Smooth muscle cell (in vitro differentiated cells): ENCODE results near the gene SYNRG. TPM values are rescaled to one million over a fixed set of nuclear protein-coding genes. Genes with fewer than 3 reads are reported as not detected.

ENCODE experiments used
- DNase-seq: peaks from one replicate; lab custom pipeline; 2025; ENCODE audit not compliant: unreplicated experiment; lab: John Stamatoyannopoulos, UW
- H2AFZ ChIP-seq: fragments of 200-600 bp; sonication (generic); 2 replicates; pipeline ENCODE4 v1.6.0; 2016; ENCODE audit warnings: antibody characterized with exemption, low read depth, mild to moderate bottlenecking
- H3F3A ChIP-seq: fragments of 200-600 bp; sonication (generic); 2 replicates; pipeline ENCODE4 v1.6.0; 2017; ENCODE audit warnings: antibody characterized with exemption, low read depth
- H3K27ac ChIP-seq: fragments of 200-600 bp; sonication (generic); 2 replicates; pipeline ENCODE4 v1.5.1; 2016; ENCODE audit warnings: low read depth, mild to moderate bottlenecking
- H3K27me3 ChIP-seq: fragments of 200-600 bp; sonication (generic); 2 replicates; pipeline ENCODE4 v1.6.1; 2016; ENCODE audit warnings: low read depth, mild to moderate bottlenecking
- H3K36me3 ChIP-seq: fragments of 200-600 bp; sonication (generic); 2 replicates; pipeline ENCODE4 v1.5.1; 2016; ENCODE audit warnings: low read depth
- H3K4me1 ChIP-seq: fragments of 200-600 bp; sonication (generic); 2 replicates; pipeline ENCODE4 v1.5.1; 2016; ENCODE audit warnings: low read depth
- H3K4me2 ChIP-seq: fragments of 200-600 bp; sonication (generic); 2 replicates; pipeline ENCODE4 v1.6.0; 2016; ENCODE audit warnings: mild to moderate bottlenecking
- H3K4me3 ChIP-seq: fragments of 200-600 bp; sonication (generic); 2 replicates; pipeline ENCODE4 v1.5.1; 2016; ENCODE audit warnings: mild to moderate bottlenecking
- H3K79me2 ChIP-seq: fragments of 200-600 bp; sonication (generic); 2 replicates; pipeline ENCODE4 v1.6.0; 2016; ENCODE audit warnings: low read depth, mild to moderate bottlenecking
- H3K9ac ChIP-seq: fragments of 200-600 bp; sonication (generic); 2 replicates; pipeline ENCODE4 v1.6.0; 2016; ENCODE audit warnings: low read depth
- H3K9me3 ChIP-seq: fragments of 200-600 bp; sonication (generic); replicated peaks from 2 replicates; pipeline ENCODE4 v1.5.1; 2016; ENCODE audit warnings: low read depth
- H4K20me1 ChIP-seq: fragments of 200-600 bp; sonication (generic); 2 replicates; pipeline ENCODE4 v1.6.0; 2016; ENCODE audit warnings: low read depth
- WGBS: methylation state at CpG from one replicate; pipeline ENCODE4 v1.1.7; 2016; ENCODE audit warnings: low lambda C conversion rate; 5-methylcytosine and 5-hydroxymethylcytosine counted together
- polyA plus RNA-seq: library from polyadenylated mRNA; unstranded; fragments of >200 nt; fragmentation: Nextera tagmentation; extraction: Ambion mirVana; gene quantifications from 2 replicates; pipeline ENCODE4 v1.2.1, GENCODE V29; 2016
- total RNA-seq: library from RNA; depleted of rRNA; stranded (reverse); fragments of >200 nt; gene quantifications from 2 replicates; pipeline ENCODE4 v1.2.3, GENCODE V29; 2014
- TF ChIP-seq, protein P1 (sequence below): fragments of 200-600 bp; sonication (generic); IDR thresholded peaks from 2 replicates; pipeline ENCODE4 v1.5.1; 2017; ENCODE audit warnings: borderline replicate concordance, mild to moderate bottlenecking, antibody characterized with exemption; ENCODE audit not compliant: insufficient read depth, poor library complexity, severe bottlenecking

Gene SYNRG
- 18.9 and 19.5 TPM in 2 replicates for total RNA-seq
- 16.2 and 17.9 TPM in 2 replicates for polyA plus RNA-seq

DNA sequence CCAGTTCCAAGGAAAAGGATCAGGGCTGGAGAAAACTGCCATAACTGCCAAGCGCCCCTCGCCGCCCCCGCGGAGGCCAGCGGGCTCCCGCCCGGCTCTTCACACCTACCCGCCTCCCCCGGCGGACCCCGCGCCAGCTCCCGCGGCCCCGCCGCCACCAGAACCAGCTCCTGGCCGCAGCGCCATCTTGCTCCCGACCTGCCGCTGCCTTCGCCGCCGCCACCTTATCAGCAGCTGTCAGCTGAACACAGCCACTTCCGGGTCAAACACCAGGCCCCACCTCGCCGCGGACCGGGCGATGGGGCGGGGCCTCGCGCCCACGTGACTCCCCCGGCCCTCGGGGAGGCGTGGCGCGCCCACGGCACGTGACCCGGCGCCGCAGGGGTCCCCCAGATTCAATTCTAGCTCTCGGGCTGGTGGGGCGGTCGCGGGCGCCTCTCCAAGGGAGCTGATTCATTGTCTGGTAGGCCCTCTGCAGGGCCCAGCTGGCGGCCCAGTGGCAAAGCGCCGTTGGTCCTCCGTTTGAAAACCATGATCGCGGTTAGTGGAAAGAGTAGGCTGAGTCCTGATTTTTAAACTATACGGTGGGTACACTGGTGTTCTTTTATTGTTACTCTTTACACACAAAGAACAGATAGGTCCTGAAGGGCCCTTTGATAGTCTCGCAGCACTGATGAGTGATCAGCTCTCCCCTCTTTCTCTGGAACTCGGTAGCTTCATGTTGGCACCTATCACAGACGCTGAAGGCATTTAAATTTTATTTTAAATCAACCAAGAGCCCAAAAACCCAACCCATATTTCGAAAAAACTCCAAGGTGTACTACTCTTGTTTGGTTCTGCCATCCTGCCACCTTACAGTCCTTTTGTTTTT is at the start of gene SYNRG:
Gene SYNRG, minus strand, starts transcription at position 249 of the 871 bp plus-strand sequence. Its CDS starts 63 bp downstream, at position 186.
- H3K4me1 ChIP-seq, result peaks cover 22% of the 10 kb centered on the region
- H3K4me2 ChIP-seq, result peak within 1 kb of the TSS; percentile 90
- H3K27ac ChIP-seq, result peak within 1 kb of the TSS; percentile 82
- WGBS, result 5% methylated on average over 36 of the region's 60 CpGs
- H3K9ac ChIP-seq, result peak within 1 kb of the TSS; percentile 88
- H2AFZ ChIP-seq, result peak within 1 kb of the TSS; percentile 75
- peak; percentile 92 for DNase-seq
- H3F3A ChIP-seq, result peaks cover 16% of the 10 kb centered on the region
- no peaks in the 10 kb centered on the region for H3K27me3 ChIP-seq
- peak within 1 kb of the TSS; percentile 93 for H3K4me3 ChIP-seq
- no peaks in the 10 kb centered on the region for H3K9me3 ChIP-seq
- H3K79me2 ChIP-seq, result peaks cover 40% of the 10 kb centered on the region
- TF ChIP-seq, protein P1, sequence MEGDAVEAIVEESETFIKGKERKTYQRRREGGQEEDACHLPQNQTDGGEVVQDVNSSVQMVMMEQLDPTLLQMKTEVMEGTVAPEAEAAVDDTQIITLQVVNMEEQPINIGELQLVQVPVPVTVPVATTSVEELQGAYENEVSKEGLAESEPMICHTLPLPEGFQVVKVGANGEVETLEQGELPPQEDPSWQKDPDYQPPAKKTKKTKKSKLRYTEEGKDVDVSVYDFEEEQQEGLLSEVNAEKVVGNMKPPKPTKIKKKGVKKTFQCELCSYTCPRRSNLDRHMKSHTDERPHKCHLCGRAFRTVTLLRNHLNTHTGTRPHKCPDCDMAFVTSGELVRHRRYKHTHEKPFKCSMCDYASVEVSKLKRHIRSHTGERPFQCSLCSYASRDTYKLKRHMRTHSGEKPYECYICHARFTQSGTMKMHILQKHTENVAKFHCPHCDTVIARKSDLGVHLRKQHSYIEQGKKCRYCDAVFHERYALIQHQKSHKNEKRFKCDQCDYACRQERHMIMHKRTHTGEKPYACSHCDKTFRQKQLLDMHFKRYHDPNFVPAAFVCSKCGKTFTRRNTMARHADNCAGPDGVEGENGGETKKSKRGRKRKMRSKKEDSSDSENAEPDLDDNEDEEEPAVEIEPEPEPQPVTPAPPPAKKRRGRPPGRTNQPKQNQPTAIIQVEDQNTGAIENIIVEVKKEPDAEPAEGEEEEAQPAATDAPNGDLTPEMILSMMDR, result no peak
- peaks cover 31% of the 10 kb centered on the region for H4K20me1 ChIP-seq
- no peaks in the 10 kb centered on the region for H3K36me3 ChIP-seq

DNA sequence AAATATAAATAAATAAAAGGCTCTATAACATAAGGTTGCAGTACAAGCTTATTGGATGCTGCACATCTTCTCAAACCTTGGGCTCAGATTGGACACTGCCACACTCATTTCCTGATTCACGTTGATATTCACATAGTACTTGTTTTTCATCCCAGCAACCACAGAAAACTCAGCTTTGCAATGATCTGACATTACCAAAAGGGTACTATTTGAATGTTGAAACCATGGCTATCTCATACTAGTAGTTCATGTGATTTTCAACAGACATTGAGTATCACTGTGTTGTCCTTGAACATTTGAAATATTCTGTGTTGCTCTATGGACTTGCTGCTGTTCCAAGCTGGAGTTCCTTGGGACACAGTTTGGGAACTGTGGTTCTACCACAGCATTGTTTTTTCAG is 48.0 kb upstream of the SYNRG start:
- TF ChIP-seq, protein P1, result no peak
- H3F3A ChIP-seq, result no peaks in the 10 kb centered on the region

DNA sequence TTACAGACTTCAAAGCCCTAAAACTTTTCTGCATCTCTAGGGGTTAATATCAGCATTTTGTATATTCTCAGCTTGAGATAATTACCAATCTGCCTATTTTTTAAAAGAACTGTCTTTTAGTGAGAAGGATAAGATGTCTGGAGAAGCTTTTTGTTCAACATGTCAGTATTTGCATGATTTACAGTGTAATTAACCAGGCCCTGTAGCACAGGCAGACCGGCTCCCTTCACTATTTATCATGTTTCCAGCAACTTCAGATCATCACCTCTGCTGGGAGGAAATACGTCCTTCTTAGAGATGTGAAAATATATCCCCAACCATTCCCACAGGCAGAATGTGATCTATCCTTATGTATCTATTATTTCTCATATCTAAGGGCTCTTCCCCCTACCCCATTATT is 42.6 kb upstream of the SYNRG start:
- 61% methylated on average over 2 of the region's 2 CpGs for WGBS
- H3K4me3 ChIP-seq, result no peak overlapping the region
- H3K9ac ChIP-seq, result no peak overlapping the region

More for the DNA sequence above, 48.0 kb upstream of the SYNRG start:
- no peak overlapping the region for H3K4me2 ChIP-seq
- no peak for DNase-seq
- H4K20me1 ChIP-seq, result no peaks in the 10 kb centered on the region
- no peak overlapping the region for H3K4me3 ChIP-seq
- no peaks in the 10 kb centered on the region for H3K79me2 ChIP-seq
- no peaks in the 10 kb centered on the region for H3K36me3 ChIP-seq
- no peak overlapping the region for H2AFZ ChIP-seq
- WGBS, result 87% methylated on average over 1 of the region's 1 CpG
- no peaks in the 10 kb centered on the region for H3K9me3 ChIP-seq
- no peaks in the 10 kb centered on the region for H3K27me3 ChIP-seq
- H3K4me1 ChIP-seq, result no peaks in the 10 kb centered on the region
- no peak overlapping the region for H3K27ac ChIP-seq
- no peak overlapping the region for H3K9ac ChIP-seq

More for the DNA sequence above, 42.6 kb upstream of the SYNRG start:
- Histone ChIP-seq H3K79me2 (no peaks in the 10 kb centered on the region), H3K4me2 (no peak overlapping the region), H3K36me3 (no peaks in the 10 kb centered on the region), H3K27ac (no peak overlapping the region), H3K4me1 (no peaks in the 10 kb centered on the region), H4K20me1 (no peaks in the 10 kb centered on the region), H3K27me3 (peaks cover 29% of the 10 kb centered on the region), H3K9me3 (no peaks in the 10 kb centered on the region), H2AFZ (no peak overlapping the region), H3F3A (no peaks in the 10 kb centered on the region)
- DNase-seq, result no peak
- TF ChIP-seq, protein P1, result no peak
